CD8-positive, alpha-beta memory T cell (primary cell): Measurements from ENCODE around the gene IFNA17. TPM values are rescaled to one million over a fixed set of nuclear protein-coding genes. Genes with fewer than 3 reads are reported as not detected.
A peak's percentile ranks its signal among the peaks of the same experiment; 100 is the strongest.
"Not testable (repeated sequence)": the region's sequence is repeated elsewhere in the genome, so short reads cannot be mapped to it uniquely, and the experiment has no call there.

Experiments
- CTCF ChIA-PET: fragments of 350-600 bp; sonication (Branson Sonifier 250); formaldehyde crosslinking; loops from one replicate; lab custom pipeline; 2021; ENCODE audit warnings: antibody characterized with exemption; lab: Charles Lee
- POLR2A ChIA-PET: fragments of 350-600 bp; sonication (Branson Sonifier 250); formaldehyde crosslinking; loops from one replicate; lab custom pipeline; 2021; ENCODE audit warnings: antibody characterized with exemption; lab: Charles Lee
- DNase-seq, 5 donors: peaks; one replicate each; pipeline versions ENCODE4 v3.0.0 to v3.0.0-alpha.2; 2020 to 2022; ENCODE audit warnings: mixed read lengths in 1 of 5
- H3K27ac ChIP-seq: one replicate; pipeline ENCODE4 v1.7.0; 2013; ENCODE audit warnings: low read depth, mild to moderate bottlenecking, low read length, moderate library complexity
- H3K27me3 ChIP-seq: 2 replicates; pipeline ENCODE4 v1.7.0; 2013; ENCODE audit warnings: low read length, mild to moderate bottlenecking; ENCODE audit not compliant: insufficient read depth, poor library complexity, severe bottlenecking
- H3K36me3 ChIP-seq: 2 replicates; pipeline ENCODE4 v1.7.0; 2013; ENCODE audit warnings: mild to moderate bottlenecking, low read length, moderate library complexity; ENCODE audit not compliant: insufficient read depth
- H3K4me1 ChIP-seq: 2 replicates; pipeline ENCODE4 v1.7.0; 2013; ENCODE audit warnings: mild to moderate bottlenecking, low read length, moderate library complexity; ENCODE audit not compliant: insufficient read depth
- H3K4me3 ChIP-seq: 2 replicates; pipeline ENCODE4 v1.7.0; 2013; ENCODE audit warnings: mild to moderate bottlenecking, low read length
- H3K9me3 ChIP-seq: 2 replicates; pipeline ENCODE4 v1.7.0; 2013; ENCODE audit warnings: mild to moderate bottlenecking, low read length
- H3K27ac Mint-ChIP-seq, 8 donors: one replicate each; pipeline ENCODE4 v1.8.0; 2020 to 2021; ENCODE audit warnings: mixed read lengths in 8 of 8, mild to moderate bottlenecking in 6 of 8, inconsistent platforms in 3 of 8, moderate library complexity in 3 of 8
- H3K27me3 Mint-ChIP-seq, 2 donors: one replicate each; pipeline ENCODE4 v1.8.0; 2020 to 2021; ENCODE audit warnings: mixed read lengths in 2 of 2, mild to moderate bottlenecking in 1 of 2, moderate library complexity in 1 of 2
- H3K36me3 Mint-ChIP-seq, 3 donors: one replicate each; pipeline ENCODE4 v1.8.0; 2020 to 2021; ENCODE audit warnings: mixed read lengths in 3 of 3, inconsistent platforms in 1 of 3, mild to moderate bottlenecking in 1 of 3
- H3K4me1 Mint-ChIP-seq, 3 donors: one replicate each; pipeline ENCODE4 v1.8.0; 2020 to 2021; ENCODE audit warnings: mixed read lengths in 3 of 3, inconsistent platforms in 1 of 3, mild to moderate bottlenecking in 1 of 3
- H3K4me3 Mint-ChIP-seq, 7 donors: one replicate each; pipeline ENCODE4 v1.8.0; 2020 to 2021; ENCODE audit warnings: mixed read lengths in 7 of 7, mild to moderate bottlenecking in 6 of 7, moderate library complexity in 4 of 7, inconsistent platforms in 2 of 7
- H3K9me3 Mint-ChIP-seq, 5 donors: one replicate each; pipeline ENCODE4 v1.8.0; 2020 to 2022; ENCODE audit warnings: mixed read lengths in 5 of 5, mild to moderate bottlenecking in 3 of 5, moderate library complexity in 2 of 5, inconsistent platforms in 1 of 5
- polyA plus RNA-seq: library from polyadenylated mRNA; unstranded; fragments of 300-500 nt; fragmentation: Illumina TruSeq; gene quantifications from one replicate; pipeline ENCODE4 v1.2.3, GENCODE V29; 2021
- total RNA-seq, 2 experiments: library from RNA; stranded (reverse); gene quantifications; one replicate each; pipeline ENCODE4 v1.2.3, GENCODE V29; 2021

IFNA17 gene
- total and polyA plus RNA-seq, 3 experiments from 2014 or later: not detected

GRCh38 chr9:21251638-21252037 lies 23.6 kb upstream of the IFNA17 start:
- peaks cover 8 to 40% of the 10 kb centered on the region in 2 donors for H3K27me3 Mint-ChIP-seq
- H3K36me3 Mint-ChIP-seq: no peaks in the 10 kb centered on the region

GRCh38 chr9:21251190-21251589 lies 23.2 kb upstream of the IFNA17 start:
- Histone ChIP-seq H3K4me3 (no peak overlapping the region), H3K9me3 (no peaks in the 10 kb centered on the region), H3K27ac (no peak overlapping the region), H3K27me3 (no peaks in the 10 kb centered on the region), H3K36me3 (no peaks in the 10 kb centered on the region), H3K4me1 (peaks cover 4% of the 10 kb centered on the region)
- Mint-ChIP-seq H3K9me3 (no peaks in the 10 kb centered on the region), H3K4me1 (peaks cover 6 to 7% (median 7%) of the 10 kb centered on the region in 3 donors), H3K36me3 (no peaks in the 10 kb centered on the region), H3K27me3 (peaks cover 8 to 37% of the 10 kb centered on the region in 2 donors), H3K27ac (peak overlapping the region in 1 of 8 donors; percentile 1), H3K4me3 (no peak overlapping the region)
- no peak for DNase-seq
- ChIA-PET POLR2A (no interaction called here), CTCF (interaction anchor here (0.7 kb wide), 1 partner anchor 140 kb away, joined by 3 read pairs; no protein-coding TSS in a partner anchor)

More at GRCh38 chr9:21251638-21252037, 23.6 kb upstream of the IFNA17 start:
- POLR2A ChIA-PET: no interaction called here
- no peaks in the 10 kb centered on the region for H3K36me3 ChIP-seq
- H3K27ac ChIP-seq: no peak overlapping the region
- H3K4me1 Mint-ChIP-seq: peaks cover 6 to 7% (median 7%) of the 10 kb centered on the region in 3 donors
- peaks cover 4% of the 10 kb centered on the region for H3K4me1 ChIP-seq
- no peak overlapping the region for H3K4me3 ChIP-seq
- H3K4me3 Mint-ChIP-seq: no peak overlapping the region
- no peak overlapping the region for H3K27ac Mint-ChIP-seq
- no peaks in the 10 kb centered on the region for H3K9me3 ChIP-seq
- CTCF ChIA-PET: interaction anchor here (0.7 to 2.2 kb wide), 5 partner anchors 14 to 140 kb away, joined by 3 to 10 read pairs (median 4); no protein-coding TSS in a partner anchor
- no peak for DNase-seq
- H3K9me3 Mint-ChIP-seq: no peaks in the 10 kb centered on the region
- H3K27me3 ChIP-seq: no peaks in the 10 kb centered on the region

GRCh38 chr9:21244836-21245235 lies 16.8 kb upstream of the IFNA17 start:
- Mint-ChIP-seq H3K27me3 (peaks cover 7 to 33% of the 10 kb centered on the region in 2 donors), H3K36me3 (peaks cover 0 to 2% (median 0%) of the 10 kb centered on the region in 3 donors), H3K9me3 (no peaks in the 10 kb centered on the region), H3K27ac (no peak overlapping the region), H3K4me3 (no peak overlapping the region), H3K4me1 (no peaks in the 10 kb centered on the region)
- Histone ChIP-seq H3K27ac (no peak overlapping the region), H3K9me3 (no peaks in the 10 kb centered on the region), H3K4me3 (no peak overlapping the region), H3K27me3 (no peaks in the 10 kb centered on the region), H3K36me3 (no peaks in the 10 kb centered on the region), H3K4me1 (no peaks in the 10 kb centered on the region)
- DNase-seq: no peak
- POLR2A ChIA-PET: no interaction called here
- CTCF ChIA-PET: interaction anchor here (1.4 kb wide), 1 partner anchor 62 kb away, joined by 4 read pairs; no protein-coding TSS in a partner anchor

- Mint-ChIP-seq H3K9me3 (no peaks in the 10 kb centered on the region), H3K4me3 (no peak within 1 kb of the TSS), H3K36me3 (no peaks in the 10 kb centered on the region), H3K27ac (no peak within 1 kb of the TSS), H3K4me1 (peaks cover 9 to 13% (median 12%) of the 10 kb centered on the region in 3 donors), H3K27me3 (peaks cover 11 to 45% of the 10 kb centered on the region in 2 donors)
- DNase-seq: no peak
- ChIA-PET CTCF (interaction anchor here (1.2 kb wide), 1 partner anchor 156 kb away, joined by 3 read pairs; no protein-coding TSS in a partner anchor), POLR2A (no interaction called here)
- Histone ChIP-seq H3K27ac (no peak within 1 kb of the TSS), H3K4me1 (peaks cover 5% of the 10 kb centered on the region), H3K27me3 (no peaks in the 10 kb centered on the region), H3K4me3 (no peak within 1 kb of the TSS), H3K36me3 (no peaks in the 10 kb centered on the region), H3K9me3 (no peaks in the 10 kb centered on the region)
Measured at GRCh38 chr9:21239911-21240310, 11.9 kb upstream of the IFNA17 start, which contains the start of gene IFNA14. Gene IFNA14 (minus strand): TSS chr9:21240005. CDS start chr9:21239935, 70 bp downstream.

GRCh38 chr9:21236360-21236714 lies 8.3 kb upstream of the IFNA17 start:
- H3K9me3 Mint-ChIP-seq, H3K4me3 ChIP-seq, POLR2A ChIA-PET, H3K27ac ChIP-seq, H3K27me3 ChIP-seq, H3K36me3 Mint-ChIP-seq, H3K27ac Mint-ChIP-seq, H3K36me3 ChIP-seq, H3K9me3 ChIP-seq, H3K4me1 ChIP-seq, DNase-seq: not testable (repeated sequence)
- Mint-ChIP-seq H3K27me3 (peaks cover 13 to 26% of the 10 kb centered on the region in 2 donors), H3K4me1 (peaks cover 9 to 13% (median 12%) of the 10 kb centered on the region in 3 donors), H3K4me3 (peak overlapping the region in 6 of 7 donors; percentile 25 to 61 (median 51))
- CTCF ChIA-PET: interaction anchor here (0.6 to 2.1 kb wide), 20 partner anchors 16 to 554 kb away, joined by 3 to 11 read pairs (median 4); no protein-coding TSS in a partner anchor

GRCh38 chr9:21235468-21236359 lies 7.7 kb upstream of the IFNA17 start:
- H3K27me3 Mint-ChIP-seq: peaks cover 13 to 22% of the 10 kb centered on the region in 2 donors
- H3K4me1 Mint-ChIP-seq: peaks cover 9 to 13% (median 12%) of the 10 kb centered on the region in 3 donors
- not testable (repeated sequence) for H3K4me1 ChIP-seq, H3K9me3 ChIP-seq, H3K4me3 ChIP-seq, H3K9me3 Mint-ChIP-seq, H3K36me3 ChIP-seq, H3K27me3 ChIP-seq, H3K36me3 Mint-ChIP-seq, H3K27ac ChIP-seq
- peak overlapping the region; percentile 25 to 61 (median 48) for H3K4me3 Mint-ChIP-seq
- peak in 2 of 5 donors; percentile 21 to 39 for DNase-seq
- CTCF ChIA-PET: interaction anchor here (0.6 to 2.1 kb wide), 24 partner anchors 10 to 555 kb away, joined by 3 to 11 read pairs (median 4); no protein-coding TSS in a partner anchor
- POLR2A ChIA-PET: interaction anchor here (0.6 kb wide), 1 partner anchor 567 kb away, joined by 4 read pairs; the partner anchor contains the start of gene MTAP
- peak overlapping the region in 1 of 8 donors; percentile 74 for H3K27ac Mint-ChIP-seq

GRCh38 chr9:21234153-21234687 lies 6.2 kb upstream of the IFNA17 start:
- Mint-ChIP-seq H3K4me3 (no peak overlapping the region), H3K9me3 (no peaks in the 10 kb centered on the region), H3K36me3 (no peaks in the 10 kb centered on the region), H3K27me3 (peaks cover 9 to 17% of the 10 kb centered on the region in 2 donors), H3K27ac (no peak overlapping the region), H3K4me1 (peaks cover 9 to 13% (median 12%) of the 10 kb centered on the region in 3 donors)
- Histone ChIP-seq H3K9me3 (no peaks in the 10 kb centered on the region), H3K4me1 (peaks cover 5% of the 10 kb centered on the region), H3K27ac (no peak overlapping the region), H3K27me3 (no peaks in the 10 kb centered on the region), H3K4me3 (no peak overlapping the region), H3K36me3 (no peaks in the 10 kb centered on the region)
- ChIA-PET CTCF (interaction anchor here (1.3 to 2.1 kb wide), 2 partner anchors 25 to 51 kb away, joined by 3 to 5 read pairs; no protein-coding TSS in a partner anchor), POLR2A (no interaction called here)
- DNase-seq: no peak
